ENCODE results near the gene KRT7.

KRT7 gene

GRCh38 chr12:52226446-52226845, 6.6 kb upstream of the KRT7 start:
- Histone ChIP-seq H3K36me3 (ENCODE audit: control insufficient read depth in 1 of 2, insufficient read depth in 2 of 2, low read length in 2 of 2) (no peaks in the 10 kb centered on the region), H3K9me3 (ENCODE audit: control insufficient read depth in 1 of 2, low read length in 2 of 2) (no peaks in the 10 kb centered on the region), H3K27me3 (ENCODE audit: low read depth, low read length) (peaks cover 7% of the 10 kb centered on the region), H3K27ac (ENCODE audit: low read length) (no peak overlapping the region), H3K4me3 (ENCODE audit: low read depth in 1 of 2, low read length in 2 of 2) (no peak overlapping the region), H3K4me1 (ENCODE audit: control insufficient read depth in 1 of 2, insufficient read depth in 2 of 2, low read length in 2 of 2) (no peaks in the 10 kb centered on the region)

GRCh38 chr12:52227606-52228166, 5.4 kb upstream of the KRT7 start:
- no peak overlapping the region for H3K27ac ChIP-seq (ENCODE audit: low read length)
- no peaks in the 10 kb centered on the region for H3K36me3 ChIP-seq (ENCODE audit: control insufficient read depth in 1 of 2, insufficient read depth in 2 of 2, low read length in 2 of 2)
- H3K27me3 ChIP-seq (ENCODE audit: low read depth, low read length): peaks cover 19% of the 10 kb centered on the region
- no peaks in the 10 kb centered on the region for H3K9me3 ChIP-seq (ENCODE audit: control insufficient read depth in 1 of 2, low read length in 2 of 2)
- no peak overlapping the region for H3K4me3 ChIP-seq (ENCODE audit: low read depth in 1 of 2, low read length in 2 of 2)
- peaks cover 0 to under 1% of the 10 kb centered on the region in 2 donors for H3K4me1 ChIP-seq (ENCODE audit: control insufficient read depth in 1 of 2, insufficient read depth in 2 of 2, low read length in 2 of 2)

- Histone ChIP-seq H3K4me1 (ENCODE audit: control insufficient read depth in 1 of 2, insufficient read depth in 2 of 2, low read length in 2 of 2) (peaks cover 0 to 7% of the 10 kb centered on the region in 2 donors), H3K27ac (ENCODE audit: low read length) (no peak overlapping the region), H3K4me3 (ENCODE audit: low read depth in 1 of 2, low read length in 2 of 2) (no peak overlapping the region), H3K9me3 (ENCODE audit: control insufficient read depth in 1 of 2, low read length in 2 of 2) (no peaks in the 10 kb centered on the region), H3K36me3 (ENCODE audit: control insufficient read depth in 1 of 2, insufficient read depth in 2 of 2, low read length in 2 of 2) (no peaks in the 10 kb centered on the region), H3K27me3 (ENCODE audit: low read depth, low read length) (peaks cover 23% of the 10 kb centered on the region)
These were observed 4.7 kb upstream of the KRT7 start for GRCh38 chr12:52228366-52228765.

GRCh38 chr12:52228931-52229330, 4.1 kb upstream of the KRT7 start:
- no peak overlapping the region for H3K27ac ChIP-seq (ENCODE audit: low read length)
- peaks cover 0 to 13% of the 10 kb centered on the region in 2 donors for H3K4me1 ChIP-seq (ENCODE audit: control insufficient read depth in 1 of 2, insufficient read depth in 2 of 2, low read length in 2 of 2)
- H3K27me3 ChIP-seq (ENCODE audit: low read depth, low read length): peaks cover 23% of the 10 kb centered on the region
- H3K4me3 ChIP-seq (ENCODE audit: low read depth in 1 of 2, low read length in 2 of 2): no peak overlapping the region
- no peaks in the 10 kb centered on the region for H3K9me3 ChIP-seq (ENCODE audit: control insufficient read depth in 1 of 2, low read length in 2 of 2)
- H3K36me3 ChIP-seq (ENCODE audit: control insufficient read depth in 1 of 2, insufficient read depth in 2 of 2, low read length in 2 of 2): no peaks in the 10 kb centered on the region

GRCh38 chr12:52229836-52230343, 3.2 kb upstream of the KRT7 start:
- Histone ChIP-seq H3K36me3 (ENCODE audit: control insufficient read depth in 1 of 2, insufficient read depth in 2 of 2, low read length in 2 of 2) (no peaks in the 10 kb centered on the region), H3K9me3 (ENCODE audit: control insufficient read depth in 1 of 2, low read length in 2 of 2) (no peaks in the 10 kb centered on the region), H3K4me3 (ENCODE audit: low read depth in 1 of 2, low read length in 2 of 2) (no peak overlapping the region), H3K4me1 (ENCODE audit: control insufficient read depth in 1 of 2, insufficient read depth in 2 of 2, low read length in 2 of 2) (peaks cover 0 to 14% of the 10 kb centered on the region in 2 donors), H3K27ac (ENCODE audit: low read length) (no peak overlapping the region), H3K27me3 (ENCODE audit: low read depth, low read length) (peaks cover 23% of the 10 kb centered on the region)

GRCh38 chr12:52230364-52231281, 2.4 kb upstream of the KRT7 start:
- Histone ChIP-seq H3K27ac (ENCODE audit: low read length) (no peak overlapping the region), H3K27me3 (ENCODE audit: low read depth, low read length) (peaks cover 23% of the 10 kb centered on the region), H3K9me3 (ENCODE audit: control insufficient read depth in 1 of 2, low read length in 2 of 2) (no peaks in the 10 kb centered on the region), H3K4me1 (ENCODE audit: control insufficient read depth in 1 of 2, insufficient read depth in 2 of 2, low read length in 2 of 2) (peaks cover 0 to 14% of the 10 kb centered on the region in 2 donors), H3K4me3 (ENCODE audit: low read depth in 1 of 2, low read length in 2 of 2) (no peak overlapping the region), H3K36me3 (ENCODE audit: control insufficient read depth in 1 of 2, insufficient read depth in 2 of 2, low read length in 2 of 2) (no peaks in the 10 kb centered on the region)

- Histone ChIP-seq H3K36me3 (ENCODE audit: control insufficient read depth in 1 of 2, insufficient read depth in 2 of 2, low read length in 2 of 2) (no peaks in the 10 kb centered on the region), H3K4me3 (ENCODE audit: low read depth in 1 of 2, low read length in 2 of 2) (no peak overlapping the region), H3K9me3 (ENCODE audit: control insufficient read depth in 1 of 2, low read length in 2 of 2) (no peaks in the 10 kb centered on the region), H3K27me3 (ENCODE audit: low read depth, low read length) (peaks cover 23% of the 10 kb centered on the region), H3K27ac (ENCODE audit: low read length) (no peak overlapping the region), H3K4me1 (ENCODE audit: control insufficient read depth in 1 of 2, insufficient read depth in 2 of 2, low read length in 2 of 2) (peaks cover 0 to 14% of the 10 kb centered on the region in 2 donors)
These were observed 1.5 kb upstream of the KRT7 start for GRCh38 chr12:52231305-52232202.

- no peak overlapping the region for H3K4me3 ChIP-seq (ENCODE audit: low read depth in 1 of 2, low read length in 2 of 2)
- H3K4me1 ChIP-seq (ENCODE audit: control insufficient read depth in 1 of 2, insufficient read depth in 2 of 2, low read length in 2 of 2): peaks cover 0 to 14% of the 10 kb centered on the region in 2 donors
- H3K27me3 ChIP-seq (ENCODE audit: low read depth, low read length): peaks cover 23% of the 10 kb centered on the region
- no peaks in the 10 kb centered on the region for H3K9me3 ChIP-seq (ENCODE audit: control insufficient read depth in 1 of 2, low read length in 2 of 2)
- no peaks in the 10 kb centered on the region for H3K36me3 ChIP-seq (ENCODE audit: control insufficient read depth in 1 of 2, insufficient read depth in 2 of 2, low read length in 2 of 2)
- H3K27ac ChIP-seq (ENCODE audit: low read length): no peak overlapping the region
These were observed 805 bp upstream of the KRT7 start for GRCh38 chr12:52232203-52232673.

GRCh38 chr12:52233462-52234207, 592 bp downstream of the KRT7 start:
- Histone ChIP-seq H3K4me3 (ENCODE audit: low read depth in 1 of 2, low read length in 2 of 2) (no peak overlapping the region), H3K36me3 (ENCODE audit: control insufficient read depth in 1 of 2, insufficient read depth in 2 of 2, low read length in 2 of 2) (no peaks in the 10 kb centered on the region), H3K27me3 (ENCODE audit: low read depth, low read length) (peaks cover 23% of the 10 kb centered on the region), H3K27ac (ENCODE audit: low read length) (no peak overlapping the region), H3K9me3 (ENCODE audit: control insufficient read depth in 1 of 2, low read length in 2 of 2) (no peaks in the 10 kb centered on the region), H3K4me1 (ENCODE audit: control insufficient read depth in 1 of 2, insufficient read depth in 2 of 2, low read length in 2 of 2) (peaks cover 0 to 14% of the 10 kb centered on the region in 2 donors)

GRCh38 chr12:52234223-52234810, 1.3 kb downstream of the KRT7 start:
- Histone ChIP-seq H3K9me3 (ENCODE audit: control insufficient read depth in 1 of 2, low read length in 2 of 2) (no peaks in the 10 kb centered on the region), H3K4me3 (ENCODE audit: low read depth in 1 of 2, low read length in 2 of 2) (no peak overlapping the region), H3K27me3 (ENCODE audit: low read depth, low read length) (peaks cover 20% of the 10 kb centered on the region), H3K36me3 (ENCODE audit: control insufficient read depth in 1 of 2, insufficient read depth in 2 of 2, low read length in 2 of 2) (no peaks in the 10 kb centered on the region), H3K27ac (ENCODE audit: low read length) (no peak overlapping the region), H3K4me1 (ENCODE audit: control insufficient read depth in 1 of 2, insufficient read depth in 2 of 2, low read length in 2 of 2) (peaks cover 0 to 14% of the 10 kb centered on the region in 2 donors)
